ENCODE data around the gene LYZL2. TPM values are rescaled to one million over a fixed set of nuclear protein-coding genes. Genes with fewer than 3 reads are reported as not detected.

The LYZL2 gene
- total and polyA plus RNA-seq, 9 of the 15 experiments (the other 6 are each of a cell fraction or from before 2014, with no cell fraction given) = not detected

DNA sequence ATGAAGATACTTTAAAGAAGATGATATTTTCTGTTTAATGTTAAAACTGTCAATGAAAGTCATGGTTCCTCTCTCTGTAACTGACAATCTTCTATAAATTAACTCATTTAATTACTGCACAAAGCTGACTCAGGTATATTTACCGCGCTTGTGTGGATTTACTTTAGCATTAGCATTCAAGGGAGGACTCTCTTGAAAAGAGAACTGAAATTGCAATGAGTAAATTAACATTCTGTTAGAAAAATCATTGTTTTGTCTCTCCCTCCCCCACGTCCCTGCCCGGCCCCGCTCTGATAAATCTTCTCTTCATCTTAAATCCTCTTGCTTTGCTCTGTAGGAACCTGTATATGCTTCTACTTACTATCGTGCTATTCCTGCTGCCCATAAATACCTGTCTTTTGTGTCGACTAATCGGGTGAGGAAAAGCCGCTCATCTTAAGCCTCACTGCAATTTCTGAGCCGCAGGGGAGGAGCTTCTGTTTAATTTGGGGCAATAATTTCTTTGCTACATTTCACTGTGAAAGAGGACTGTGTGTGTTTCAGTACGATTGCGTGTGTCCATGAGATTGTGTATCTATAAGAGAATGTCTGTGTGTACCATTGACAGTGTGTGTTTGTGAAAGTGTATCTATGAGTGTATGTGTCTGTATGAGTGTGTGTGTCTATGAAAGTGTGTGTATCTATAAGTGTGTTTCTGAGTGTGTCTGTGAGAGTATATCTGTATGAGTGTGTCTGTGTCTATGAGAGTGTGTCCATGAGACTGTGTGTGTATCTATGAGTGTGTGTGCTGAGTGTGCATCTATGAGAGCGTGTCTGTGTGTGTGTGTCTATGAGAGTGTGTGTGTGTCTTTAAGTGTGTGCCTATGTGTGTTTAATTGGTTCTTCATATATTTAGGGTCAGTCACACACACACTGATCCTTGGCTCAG, 46.5 kb upstream of the LYZL2 start:
- TF ChIP-seq ZNF316 (IDR thresholded peaks at IDR 0.05) = peak; percentile 33; the same call in 1 of the 2 replicates
- no peak for TF ChIP-seq RFX1 (IDR thresholded peaks at IDR 0.05)
- intact Hi-C loops (cut with micrococcal nuclease) = no loop called here
- Histone ChIP-seq H3K4me3 (no peak overlapping the region), H3K36me3 (ENCODE audit: control insufficient read depth, insufficient read depth, low read length) (no peaks in the 10 kb centered on the region), H3K9ac (ENCODE audit: insufficient read depth in 1 of 2, low read depth in 2 of 2, low read length in 2 of 2) (no peak overlapping the region), H3K4me2 (ENCODE audit: insufficient read depth, low read length) (no peak overlapping the region), H3K9me1 (ENCODE audit: control insufficient read depth, insufficient read depth, low read length) (no peaks in the 10 kb centered on the region), H3K79me2 (ENCODE audit: control insufficient read depth, insufficient read depth, low read length) (no peaks in the 10 kb centered on the region), H3K27ac (ENCODE audit: extremely low read depth, low read depth, low read length) (no peak overlapping the region), H2AFZ (ENCODE audit: low read depth, low read length) (no peak overlapping the region), H3K4me1 (replicated peaks in 1 of 2; ENCODE audit: control insufficient read depth in 2 of 2, insufficient read depth in 2 of 2, low read length in 2 of 2) (no peaks in the 10 kb centered on the region; a peak in 1 of 5 replicates), H3K27me3 (ENCODE audit: control insufficient read depth in 2 of 2, insufficient read depth in 2 of 2, low read length in 2 of 2) (peaks cover 12 to 23% of the 10 kb centered on the region in 2 experiments; a peak in 4 of 5 replicates), H4K20me1 (replicated peaks; ENCODE audit: control insufficient read depth, insufficient read depth, low read length) (no peaks in the 10 kb centered on the region), H3K9me3 (replicated peaks; ENCODE audit: control insufficient read depth, insufficient read depth, low read depth, low read length) (no peaks in the 10 kb centered on the region)
- FAIRE-seq (no peak), ATAC-seq (no peak), DNase-seq (ENCODE audit: extremely low read depth in 1 of 4, low spot score in 3 of 4) (no peak)
- in situ Hi-C loops (cut with MboI) = no loop called here
- BruUV-seq (replicated peaks) = no TSS peak
- 4% methylated on average over 11 of the region's 13 CpGs for WGBS (ENCODE audit: insufficient coverage, low coverage, missing lambda C conversion rate)
- ChIA-PET CTCF (ENCODE audit: low intra/inter-chr PET ratio) (no interaction called here), POLR2A (interaction anchor here (0.6 kb wide), 1 partner anchor 1352 kb away, joined by 3 read pairs; no protein-coding TSS in a partner anchor)

- H3K9me1 ChIP-seq (ENCODE audit: control insufficient read depth, insufficient read depth, low read length) = no peaks in the 10 kb centered on the region
- no peak for DNase-seq (ENCODE audit: extremely low read depth in 1 of 4, low spot score in 3 of 4)
- H3K4me2 ChIP-seq (ENCODE audit: insufficient read depth, low read length) = no peak overlapping the region
- no peaks in the 10 kb centered on the region for H3K79me2 ChIP-seq (ENCODE audit: control insufficient read depth, insufficient read depth, low read length)
- H3K9ac ChIP-seq (ENCODE audit: insufficient read depth in 1 of 2, low read depth in 2 of 2, low read length in 2 of 2) = no peak overlapping the region
- no peaks in the 10 kb centered on the region for H3K9me3 ChIP-seq (replicated peaks; ENCODE audit: control insufficient read depth, insufficient read depth, low read depth, low read length)
- H3K4me1 ChIP-seq (replicated peaks in 1 of 2; ENCODE audit: control insufficient read depth in 2 of 2, insufficient read depth in 2 of 2, low read length in 2 of 2) = no peaks in the 10 kb centered on the region; a peak in 1 of 5 replicates
- no peaks in the 10 kb centered on the region for H4K20me1 ChIP-seq (replicated peaks; ENCODE audit: control insufficient read depth, insufficient read depth, low read length)
- H3K27ac ChIP-seq (ENCODE audit: extremely low read depth, low read depth, low read length) = no peak overlapping the region
- H3K27me3 ChIP-seq (ENCODE audit: control insufficient read depth in 2 of 2, insufficient read depth in 2 of 2, low read length in 2 of 2) = peaks cover 12 to 23% of the 10 kb centered on the region in 2 experiments; a peak in 4 of 5 replicates
- in situ Hi-C loops (cut with MboI) = no loop called here
- no peak for FAIRE-seq
- WGBS (ENCODE audit: insufficient coverage, low coverage, missing lambda C conversion rate) = 0% methylated on average over 6 of the region's 6 CpGs
- H3K36me3 ChIP-seq (ENCODE audit: control insufficient read depth, insufficient read depth, low read length) = no peaks in the 10 kb centered on the region
- ATAC-seq = no peak
- intact Hi-C loops (cut with micrococcal nuclease) = no loop called here
- ChIA-PET CTCF (ENCODE audit: low intra/inter-chr PET ratio) (no interaction called here), POLR2A (interaction anchor here (0.6 kb wide), 1 partner anchor 13 kb away, joined by 4 read pairs; no protein-coding TSS in a partner anchor)
- BruUV-seq (replicated peaks) = no TSS peak
- no peak overlapping the region for H2AFZ ChIP-seq (ENCODE audit: low read depth, low read length)
- no peak overlapping the region for H3K4me3 ChIP-seq
- TF ChIP-seq TEAD4 (IDR thresholded peaks at IDR 0.05; ENCODE audit: low read length) (no peak), TEAD4 (CRISPR knock-in tag; IDR thresholded peaks at IDR 0.05; ENCODE audit: borderline replicate concordance) (no peak), KDM4B (IDR thresholded peaks at IDR 0.05; ENCODE audit: borderline replicate concordance in 2 of 2, low read depth in 1 of 2) (no peak), SRSF3 (IDR thresholded peaks at IDR 0.05; ENCODE audit: insufficient read depth, low read length) (no peak), ZNF184 (CRISPR knock-in tag; IDR thresholded peaks at IDR 0.05) (no peak), ZFP36 (IDR thresholded peaks at IDR 0.05; ENCODE audit: low read depth, low read length, partially characterized antibody) (no peak), RNF2 (IDR thresholded peaks at IDR 0.05) (no peak), FOXJ2 (tag; IDR thresholded peaks at IDR 0.05) (no peak), ZNF354B (CRISPR knock-in tag; IDR thresholded peaks at IDR 0.05) (no peak)
Observed at GRCh38 chr10:30674796-30675195, 45.2 kb upstream of the LYZL2 start.
